Head of caudate nucleus (tissue), 42 donors: ENCODE results near the gene GRIK4.

Experiments
- DNase-seq, 42 donors: peaks; one replicate each; pipeline versions ENCODE4 v3.0.0 to v3.0.0-alpha.2; 2020 to 2021; ENCODE audit warnings: mixed read lengths in 7 of 42
- intact Hi-C: fragments of 100-400 bp; cut with DNase I; formaldehyde crosslinking; loops from one replicate; pipeline ENCODE4 v1.15.0; 2022

Gene GRIK4

DNA sequence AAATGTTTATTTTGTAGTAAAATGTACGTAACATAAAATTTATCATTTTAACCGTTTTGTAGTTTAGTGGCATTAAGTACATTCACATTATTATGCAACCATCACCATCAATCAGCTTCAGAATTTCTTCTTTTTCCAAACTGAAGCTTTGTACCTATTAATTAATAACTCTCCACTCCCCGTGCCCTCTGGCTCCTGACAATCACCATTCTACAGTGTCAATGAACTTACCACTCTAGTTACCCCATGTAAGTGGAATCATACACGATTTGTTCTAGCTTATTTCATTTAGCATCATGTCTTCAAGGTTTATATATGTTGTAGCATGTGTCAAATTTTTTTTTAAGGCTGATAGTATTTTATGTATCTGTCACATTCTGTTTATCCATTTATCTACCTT is 522.1 kb downstream of the GRIK4 start:
- intact Hi-C loops = no loop called here
- no peak for DNase-seq

DNA sequence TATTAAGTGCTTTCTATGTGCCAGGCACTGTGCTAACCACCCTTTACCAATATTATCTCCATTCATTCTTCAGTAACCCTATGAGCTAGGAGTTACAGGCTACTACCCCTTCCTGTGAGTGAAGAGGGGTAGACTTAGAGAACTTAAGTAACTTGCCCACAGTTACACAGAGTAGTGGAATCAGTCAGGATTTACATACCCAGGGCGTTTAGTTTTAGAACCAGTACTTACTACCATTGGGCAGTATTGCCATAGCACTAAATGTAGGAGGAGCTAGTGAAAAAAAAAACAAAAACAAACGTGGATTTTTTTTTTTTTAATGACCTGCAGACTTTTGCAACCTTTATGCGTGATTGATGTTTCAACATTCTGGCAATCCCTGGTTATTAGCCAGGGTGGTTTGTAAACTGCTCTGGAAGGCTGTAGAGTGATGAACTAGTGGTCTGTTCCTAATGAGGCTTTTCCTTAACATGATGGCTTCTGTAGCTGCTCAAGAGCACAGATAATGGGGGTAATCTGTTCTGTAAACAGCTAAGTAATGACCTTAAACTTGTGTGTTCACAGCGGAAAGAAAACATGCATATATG is 523.7 kb downstream of the GRIK4 start:
- intact Hi-C loops = no loop called here

DNA sequence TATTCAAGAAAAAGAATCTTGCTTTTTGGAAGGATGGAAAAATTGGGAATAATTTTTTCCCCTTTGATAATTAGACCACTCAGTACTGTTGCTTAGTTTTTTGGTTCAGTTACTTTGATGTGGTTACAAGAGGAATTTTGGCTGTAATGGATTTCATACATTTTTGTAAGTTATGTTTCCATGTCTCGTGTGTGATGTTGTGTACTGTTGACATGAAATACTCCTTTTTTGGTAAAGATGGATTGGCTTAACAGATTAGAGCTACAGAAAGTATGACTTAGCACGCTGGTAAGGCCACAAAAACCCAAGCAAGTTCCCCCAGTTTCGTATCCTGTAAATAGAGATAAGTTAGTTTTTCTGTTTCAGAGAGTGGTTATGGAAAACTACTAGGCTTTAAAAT is 524.2 kb downstream of the GRIK4 start:
- intact Hi-C loops = no loop called here
- no peak for DNase-seq

More for the DNA sequence above, 523.7 kb downstream of the GRIK4 start:
- no peak for DNase-seq

DNA sequence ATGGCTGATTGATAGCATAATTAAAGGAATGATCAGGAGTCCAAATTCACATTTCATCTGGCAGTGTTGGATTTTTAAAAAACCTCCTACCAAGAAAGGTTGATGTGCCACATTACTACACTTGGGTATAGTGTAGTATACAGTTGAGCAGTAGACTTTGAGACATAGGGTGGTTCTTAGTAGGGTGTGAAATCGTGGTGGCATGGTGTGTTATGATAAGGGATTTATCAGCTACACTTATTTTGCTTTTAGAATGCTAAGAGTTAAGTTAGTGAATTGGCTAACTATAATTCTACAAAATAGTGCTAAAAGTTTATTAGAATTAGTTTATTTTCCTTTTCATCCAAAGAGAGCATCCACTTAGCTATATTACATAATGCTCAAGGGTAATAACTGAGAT is 525.5 kb downstream of the GRIK4 start:
- intact Hi-C loops = no loop called here

More for the DNA sequence above, 525.5 kb downstream of the GRIK4 start:
- no peak for DNase-seq
